HepG2 (cell line): Measurements from ENCODE around the gene GHRL. TPM values are rescaled to one million over a fixed set of nuclear protein-coding genes. Genes with fewer than 3 reads are reported as not detected.

ENCODE experiments used
- AFF4 ChIP-seq: sonication (generic); formaldehyde crosslinking; IDR thresholded peaks from 2 replicates; pipeline ENCODE4 v1.4.0; 2020; ENCODE audit warnings: missing genetic modification reagents
- ARID5B ChIP-seq: IDR thresholded peaks from 2 replicates; pipeline ENCODE4 v1.4.0; 2020; ENCODE audit warnings: mild to moderate bottlenecking, missing genetic modification reagents
- CEBPG ChIP-seq: IDR thresholded peaks from 2 replicates; pipeline ENCODE4 v1.6.1; 2016
- HNRNPL ChIP-seq: fragments of 200-400 bp; formaldehyde crosslinking; IDR thresholded peaks from 2 replicates; pipeline ENCODE4 v1.6.1; 2017; ENCODE audit warnings: mild to moderate bottlenecking, low read depth, low read length
- KLF9 ChIP-seq: IDR thresholded peaks from 2 replicates; pipeline ENCODE4 v1.6.1; 2016; ENCODE audit warnings: low read depth
- MED8 ChIP-seq: sonication (generic); formaldehyde crosslinking; IDR thresholded peaks from 2 replicates; pipeline ENCODE4 v1.8.1; 2023; ENCODE audit warnings: mild to moderate bottlenecking, missing genetic modification reagents; ENCODE audit not compliant: insufficient replicate concordance
- NFYB ChIP-seq: sonication (generic); formaldehyde crosslinking; IDR thresholded peaks from 2 replicates; pipeline ENCODE4 v1.4.0; 2020; ENCODE audit warnings: missing genetic modification reagents
- POGZ ChIP-seq: sonication (generic); formaldehyde crosslinking; IDR thresholded peaks from 2 replicates; pipeline ENCODE4 v1.4.0; 2020; ENCODE audit warnings: mild to moderate bottlenecking, missing genetic modification reagents
- TAF1 ChIP-seq: sonication (generic); formaldehyde crosslinking; IDR thresholded peaks from 2 replicates; pipeline ENCODE4 v1.4.0; 2020; ENCODE audit warnings: missing genetic modification reagents
- TCF7 ChIP-seq: sonication (generic); IDR thresholded peaks from 2 replicates; pipeline ENCODE4 v1.6.1; 2016; ENCODE audit warnings: antibody characterized with exemption, low read depth
- TFDP1 ChIP-seq: IDR thresholded peaks from 2 replicates; pipeline ENCODE4 v1.6.1; 2016; ENCODE audit warnings: missing compliant biosample characterization, missing genetic modification reagents, borderline replicate concordance
- YEATS4 ChIP-seq: sonication (generic); formaldehyde crosslinking; IDR thresholded peaks from 2 replicates; pipeline ENCODE4 v1.4.0; 2020; ENCODE audit warnings: missing genetic modification reagents, borderline replicate concordance
- ZGPAT ChIP-seq: IDR thresholded peaks from 2 replicates; pipeline ENCODE4 v1.6.1; 2016; ENCODE audit warnings: mild to moderate bottlenecking
- ZNF576 ChIP-seq: sonication (generic); formaldehyde crosslinking; IDR thresholded peaks from 2 replicates; pipeline ENCODE4 v1.4.0; 2020; ENCODE audit warnings: mild to moderate bottlenecking, missing genetic modification reagents
- ZNF691 ChIP-seq: sonication (generic); formaldehyde crosslinking; IDR thresholded peaks from 2 replicates; pipeline ENCODE4 v1.4.0; 2020; ENCODE audit warnings: missing genetic modification reagents, low read depth, mild to moderate bottlenecking, borderline replicate concordance
- polyA plus RNA-seq, 8 experiments: library from polyadenylated mRNA; depleted of rRNA in 3 of 8; stranded (reverse) in 7 of 8; unstranded in 1 of 8; fragments of >200 nt; fragmentation: Illumina TruSeq in 4 of 8; extraction: Trizol in 4 of 8; gene quantifications; 2 replicates each; pipeline versions ENCODE4 v1.2.1 to v1.2.3, GENCODE V29; 2011 to 2016; ENCODE audit warnings: low read depth in 4 of 8, missing spikeins in 1 of 8, mixed read lengths in 1 of 8; ENCODE audit not compliant: insufficient read depth in 1 of 8
- total RNA-seq, 5 experiments: library from RNA; depleted of rRNA; stranded (reverse); fragments of >200 nt; fragmentation: Illumina TruSeq; extraction: Trizol; gene quantifications; 2 replicates each; pipeline ENCODE4 v1.2.3, GENCODE V29; 2016; ENCODE audit warnings: low read depth in 1 of 5

The GHRL gene
- total and polyA plus RNA-seq, 2 of the 13 experiments (the other 11 are each of a cell fraction or from before 2014, with no cell fraction given): 0.09 TPM; not detected in 1

GRCh38 chr3:10248184-10248983 lies 44.4 kb downstream of the GHRL start, which contains the start of gene TATDN2 (continued):
- peak; percentile 41; the same call in 1 of the 2 replicates for TF ChIP-seq ZGPAT
- TF ChIP-seq ARID5B (CRISPR knock-in tag): peak; percentile 16; the same call in 1 of the 2 replicates
- no peak for TF ChIP-seq TCF7
- TF ChIP-seq CEBPG (CRISPR knock-in tag): no peak
- TF ChIP-seq YEATS4 (CRISPR knock-in tag): peak; percentile 64; the same call in 1 of the 2 replicates
- TF ChIP-seq NFYB: peak; percentile 84
- TF ChIP-seq TAF1 (CRISPR knock-in tag): peak; percentile 72; the same call in 1 of the 2 replicates
- no peak for TF ChIP-seq MED8 (CRISPR knock-in tag)
- 0 out of 2 replicates have a peak, but pooled peaks have one; percentile 49 for TF ChIP-seq KLF9
- TF ChIP-seq HNRNPL: no peak
- TF ChIP-seq ZNF576: peak; percentile 67; the same call in 1 of the 2 replicates
- peak; percentile 73; the same call in 1 of the 2 replicates for TF ChIP-seq ZNF691 (CRISPR knock-in tag)
- peak; percentile 51; the same call in 1 of the 2 replicates for TF ChIP-seq POGZ (CRISPR knock-in tag)
- 0 out of 2 replicates have a peak, but pooled peaks have one; percentile 17 for TF ChIP-seq AFF4 (CRISPR knock-in tag)
- TF ChIP-seq TFDP1 (CRISPR knock-in tag): peak; percentile 93; the same call in 1 of the 2 replicates
